Inflammatory macrophage (primary cell): ENCODE measurements around the gene ANKRD9.
A peak's percentile ranks its signal among the peaks of the same experiment; 100 is the strongest.

Experiments
- DNase-seq, 2 donors: peaks; one replicate each; pipeline ENCODE4 v3.0.0-alpha.2; 2020 to 2022

ANKRD9 gene

DNA sequence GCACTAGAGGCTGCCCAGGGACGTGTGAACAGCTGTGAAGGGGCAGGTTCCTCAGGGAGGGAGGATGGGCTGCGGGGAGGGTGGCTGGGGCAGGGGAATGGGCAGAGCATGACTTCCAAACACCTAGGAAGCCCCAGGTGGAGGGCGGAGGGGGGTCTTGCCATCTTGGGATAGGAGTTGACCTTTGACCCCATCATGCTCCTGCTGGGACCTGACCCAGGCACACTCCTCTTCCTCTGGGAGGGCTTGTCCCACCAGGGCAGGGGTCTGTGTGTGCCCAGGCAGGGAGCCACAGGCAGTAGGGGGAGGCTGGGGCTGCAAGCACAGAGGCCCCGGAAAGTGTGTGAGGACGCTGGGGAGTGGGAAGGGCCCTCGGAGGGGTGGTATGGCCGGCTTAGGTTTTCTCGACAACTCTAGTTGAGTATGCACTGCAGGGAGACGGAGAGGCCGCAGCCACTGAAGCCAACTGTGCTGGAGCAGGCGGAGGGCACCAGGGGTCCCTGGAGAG is 3.3 kb upstream of the ANKRD9 start:
- DNase-seq, result no peak

GRCh38 chr14:102511538-102511937 is 2.0 kb upstream of the ANKRD9 start:
- DNase-seq, result no peak

DNA sequence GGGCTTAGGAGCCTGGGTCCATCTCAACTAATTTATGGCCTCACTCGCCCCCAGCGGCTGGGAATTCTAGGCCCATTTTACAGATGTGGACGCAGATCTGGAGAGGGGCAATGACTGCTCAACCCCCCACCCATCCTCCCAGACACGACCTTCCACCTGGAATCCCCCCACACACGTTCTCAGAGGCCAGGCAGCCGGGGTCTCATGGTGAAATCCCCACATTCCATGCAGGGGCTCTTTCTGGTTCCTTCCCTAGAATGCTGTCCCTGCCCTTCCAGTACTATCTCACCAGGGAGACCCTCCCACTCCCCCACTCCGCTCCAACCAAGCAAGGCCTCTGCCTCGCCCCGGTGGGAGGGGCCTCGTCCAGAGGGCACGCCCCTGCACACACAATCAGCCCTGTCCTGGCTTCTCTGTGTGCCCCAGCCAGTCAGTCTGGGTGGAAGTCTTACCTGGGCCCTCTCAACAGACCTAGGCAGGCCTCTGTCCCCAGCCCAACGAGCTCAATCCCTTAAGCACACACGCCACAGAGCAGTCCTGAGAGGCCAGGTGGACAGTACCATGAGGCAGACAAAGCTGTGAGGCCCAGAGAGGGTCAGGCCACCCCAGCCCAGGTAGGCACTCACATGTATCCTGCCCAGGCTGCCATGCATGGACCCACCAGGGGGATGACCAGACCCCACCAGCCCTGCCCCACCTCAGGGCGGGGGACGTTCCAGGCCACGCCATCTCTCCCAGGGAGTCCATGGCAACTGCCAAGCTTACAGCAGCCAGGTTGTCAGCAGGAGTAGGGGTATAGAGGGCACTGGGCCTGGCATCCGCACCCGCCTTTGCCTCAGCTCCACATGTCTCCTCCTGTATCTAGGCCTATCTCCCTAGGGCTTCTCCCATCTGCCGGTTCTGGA is 1.3 kb upstream of the ANKRD9 start:
- no peak for DNase-seq

DNA sequence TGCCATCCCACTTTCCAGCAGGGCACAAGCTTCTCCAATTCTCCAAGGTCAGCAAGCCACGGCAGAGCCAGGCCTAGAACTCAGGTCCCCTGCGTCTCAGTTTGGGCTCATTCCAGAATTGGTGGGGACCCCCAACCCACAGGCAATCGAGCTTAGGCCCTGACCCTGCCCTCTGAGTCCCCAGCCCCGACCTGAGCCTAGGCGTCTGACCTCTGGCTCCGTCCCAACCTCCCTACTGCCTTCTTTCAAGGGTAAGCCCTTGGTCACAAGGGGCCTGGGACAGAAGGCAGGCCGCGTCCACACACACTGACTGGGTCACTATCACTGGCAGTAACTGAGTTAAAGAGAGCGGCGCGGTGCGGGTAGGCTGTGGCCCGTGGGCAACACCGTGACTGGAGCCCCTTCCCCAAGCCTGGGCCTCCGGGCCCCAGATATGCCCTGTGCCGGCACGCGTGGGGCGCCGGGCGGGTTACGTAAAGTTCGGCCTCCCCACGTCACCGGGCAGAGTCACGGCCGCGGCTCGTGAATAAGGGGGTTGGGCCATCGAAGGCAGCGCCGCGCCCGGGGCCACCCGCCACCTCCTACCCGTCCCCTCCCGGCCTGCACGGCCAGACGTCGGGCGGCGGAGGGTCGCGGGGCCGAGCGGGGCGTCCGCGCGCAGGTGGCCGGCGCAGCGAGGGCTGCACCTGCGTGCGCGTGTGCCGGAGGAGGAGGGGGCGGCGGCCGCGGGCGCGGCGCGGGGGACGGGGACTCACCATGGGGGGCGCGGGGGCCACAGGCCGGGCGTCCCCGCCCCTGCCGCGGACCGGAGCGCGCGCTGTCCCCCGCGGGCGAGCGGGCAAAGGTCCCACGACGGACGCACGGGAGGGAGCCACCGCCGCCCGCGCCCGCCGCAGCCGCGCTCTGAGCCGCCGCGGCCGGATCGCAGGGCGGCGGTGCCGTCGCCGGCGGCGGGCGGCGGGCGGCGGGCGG is 516 bp downstream of the ANKRD9 start:
- peak; percentile 52 to 60 for DNase-seq

- no peak for DNase-seq
Observed at GRCh38 chr14:102508410-102508773, 1.2 kb downstream of the ANKRD9 start.

GRCh38 chr14:102507857-102508312 is 1.7 kb downstream of the ANKRD9 start:
- no peak for DNase-seq

- no peak for DNase-seq
Observed at GRCh38 chr14:102507081-102507856, 2.3 kb downstream of the ANKRD9 start.

DNA sequence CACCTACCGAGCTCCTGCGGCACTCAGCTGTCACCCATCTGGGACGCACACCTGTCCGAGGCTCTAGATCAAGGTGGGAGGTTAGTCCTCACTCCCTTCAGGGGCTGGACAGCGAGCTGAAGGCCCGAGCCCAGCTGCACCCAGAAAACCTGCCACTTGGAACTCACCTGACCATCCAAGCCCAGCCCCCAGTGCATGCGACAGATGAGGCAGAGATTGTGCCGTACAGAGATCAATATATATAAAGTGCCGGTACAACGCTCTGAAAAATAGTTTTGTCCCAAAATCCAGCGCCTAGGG is 3.0 kb downstream of the ANKRD9 start:
- DNase-seq, result no peak

DNA sequence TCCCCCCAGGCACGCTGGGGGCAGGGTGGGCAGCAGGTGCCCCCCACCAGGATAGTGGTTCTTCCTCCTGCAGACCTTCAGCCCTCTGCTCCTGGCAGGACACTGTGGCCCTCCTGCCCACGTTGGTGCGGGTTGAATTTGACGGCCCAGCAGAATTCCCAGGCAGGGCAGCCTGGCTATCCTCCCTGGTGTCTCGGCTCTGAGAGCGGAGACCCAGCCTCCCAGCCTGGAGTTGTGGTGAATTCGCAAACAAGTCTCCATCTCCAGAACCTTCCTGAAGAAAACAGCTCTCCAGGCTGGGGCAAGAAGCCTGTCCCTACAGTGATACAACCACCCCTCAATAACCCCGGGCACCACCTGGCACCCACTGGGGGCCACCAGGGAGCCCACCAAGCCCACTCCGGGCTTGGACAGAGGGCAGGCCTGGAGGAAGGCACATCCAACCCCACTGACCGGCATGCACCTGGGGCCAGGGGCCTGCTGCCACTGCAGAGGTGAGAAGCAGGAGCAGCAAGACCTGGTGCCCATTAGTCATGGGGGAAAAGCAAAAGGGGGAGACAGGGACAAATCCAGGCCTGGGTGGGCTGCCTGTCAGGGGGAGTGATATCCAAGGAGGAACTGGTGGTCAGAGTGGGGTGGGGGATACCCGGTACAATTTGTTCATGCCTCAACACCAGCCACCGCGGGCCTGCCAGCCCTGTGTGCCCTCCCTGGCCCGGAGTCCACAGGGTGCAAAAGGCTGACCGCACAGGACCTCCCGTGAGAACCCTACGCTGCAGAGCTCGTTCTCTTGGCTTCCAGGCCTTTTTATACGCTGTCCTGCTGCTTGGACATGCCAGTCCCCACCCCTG is 3.6 kb downstream of the ANKRD9 start:
- DNase-seq, result no peak

DNA sequence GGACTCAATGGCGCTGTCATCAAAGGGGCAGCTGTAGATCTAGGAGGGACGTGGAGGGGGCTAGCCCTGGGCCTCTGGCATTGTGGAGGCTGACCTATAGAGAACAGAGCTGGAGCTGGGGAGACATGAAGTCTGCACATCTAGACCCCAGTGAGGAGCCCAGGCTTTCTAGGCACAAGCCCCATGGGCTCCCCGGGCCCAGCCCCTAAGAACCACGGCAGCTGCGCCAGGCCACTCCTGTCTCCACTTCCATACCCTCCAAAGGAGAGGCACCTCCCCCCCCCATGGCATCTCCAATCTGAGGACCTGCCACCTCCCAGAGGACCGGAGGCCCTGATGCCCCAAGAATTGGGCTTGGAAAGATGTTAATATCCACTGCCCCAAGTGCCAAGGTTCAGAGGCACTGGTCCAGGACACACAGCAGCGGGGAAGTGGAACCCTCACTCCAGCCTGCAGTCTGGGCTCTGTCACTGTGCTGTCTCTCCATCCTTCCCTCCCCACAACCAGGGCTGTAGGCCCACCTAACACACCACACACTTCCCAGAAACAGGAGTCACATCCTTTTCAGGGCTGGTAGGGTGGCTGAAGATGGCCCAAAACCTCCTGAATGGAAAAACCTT is 4.5 kb downstream of the ANKRD9 start:
- DNase-seq, result no peak

GRCh38 chr14:102504328-102504999 is 5.1 kb downstream of the ANKRD9 start:
- no peak for DNase-seq

GRCh38 chr14:102503641-102504327 is 5.8 kb downstream of the ANKRD9 start:
- DNase-seq, result no peak

DNA sequence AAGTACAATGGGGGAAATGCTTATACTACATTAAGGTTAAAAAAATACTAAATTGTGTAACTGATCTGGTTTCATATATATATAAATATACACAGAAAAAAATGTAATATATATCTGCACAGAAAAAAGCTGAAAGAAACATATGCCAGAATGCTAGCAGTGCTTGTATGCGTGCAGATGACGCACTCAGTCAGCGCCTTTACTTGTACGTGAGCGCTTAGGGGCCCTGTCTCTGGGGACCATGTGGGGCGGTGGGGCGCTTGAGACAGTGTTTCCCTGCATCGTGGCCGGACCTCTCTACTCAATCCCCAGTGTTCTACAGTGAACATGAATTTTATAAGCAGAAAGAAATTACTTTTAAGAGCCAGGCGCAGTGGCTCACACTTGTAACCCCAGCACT is 7.0 kb downstream of the ANKRD9 start:
- DNase-seq, result no peak

- no peak for DNase-seq
Observed at GRCh38 chr14:102501751-102502315, 7.7 kb downstream of the ANKRD9 start.

- peak; percentile 23 to 25 for DNase-seq
Observed at GRCh38 chr14:102500713-102501112, 8.9 kb downstream of the ANKRD9 start.

GRCh38 chr14:102500158-102500662 is 9.4 kb downstream of the ANKRD9 start:
- peak; percentile 51 to 77 for DNase-seq

- peak; percentile 13 to 31 for DNase-seq
Observed at GRCh38 chr14:102499401-102500157, 10.0 kb downstream of the ANKRD9 start.

- no peak for DNase-seq
Observed at GRCh38 chr14:102498678-102499265, 10.8 kb downstream of the ANKRD9 start.
